IPS-15b (cell line): Measurements from ENCODE around the gene SLC35F3.
"Not testable (repeated sequence)": the region's sequence is repeated elsewhere in the genome, so short reads cannot be mapped to it uniquely, and the experiment has no call there.

Experiments
- H3K27me3 ChIP-seq: one replicate; pipeline ENCODE4 v1.6.1; 2013; ENCODE audit warnings: low read length; ENCODE audit not compliant: control insufficient read depth, insufficient read depth
- H3K36me3 ChIP-seq: one replicate; pipeline ENCODE4 v1.6.1; 2013; ENCODE audit warnings: low read length; ENCODE audit not compliant: control insufficient read depth, insufficient read depth
- H3K4me1 ChIP-seq: one replicate; pipeline ENCODE4 v1.6.1; 2013; ENCODE audit warnings: mild to moderate bottlenecking, low read length; ENCODE audit not compliant: control insufficient read depth, insufficient read depth
- H3K4me3 ChIP-seq: one replicate; pipeline ENCODE4 v1.5.1; 2013; ENCODE audit warnings: low read depth, low read length
- H3K9ac ChIP-seq: one replicate; pipeline ENCODE4 v1.6.1; 2013; ENCODE audit warnings: low read depth, mild to moderate bottlenecking, low read length
- H3K9me3 ChIP-seq: one replicate; pipeline ENCODE4 v1.6.1; 2013; ENCODE audit warnings: mild to moderate bottlenecking, low read length; ENCODE audit not compliant: control insufficient read depth, insufficient read depth

SLC35F3 gene

DNA sequence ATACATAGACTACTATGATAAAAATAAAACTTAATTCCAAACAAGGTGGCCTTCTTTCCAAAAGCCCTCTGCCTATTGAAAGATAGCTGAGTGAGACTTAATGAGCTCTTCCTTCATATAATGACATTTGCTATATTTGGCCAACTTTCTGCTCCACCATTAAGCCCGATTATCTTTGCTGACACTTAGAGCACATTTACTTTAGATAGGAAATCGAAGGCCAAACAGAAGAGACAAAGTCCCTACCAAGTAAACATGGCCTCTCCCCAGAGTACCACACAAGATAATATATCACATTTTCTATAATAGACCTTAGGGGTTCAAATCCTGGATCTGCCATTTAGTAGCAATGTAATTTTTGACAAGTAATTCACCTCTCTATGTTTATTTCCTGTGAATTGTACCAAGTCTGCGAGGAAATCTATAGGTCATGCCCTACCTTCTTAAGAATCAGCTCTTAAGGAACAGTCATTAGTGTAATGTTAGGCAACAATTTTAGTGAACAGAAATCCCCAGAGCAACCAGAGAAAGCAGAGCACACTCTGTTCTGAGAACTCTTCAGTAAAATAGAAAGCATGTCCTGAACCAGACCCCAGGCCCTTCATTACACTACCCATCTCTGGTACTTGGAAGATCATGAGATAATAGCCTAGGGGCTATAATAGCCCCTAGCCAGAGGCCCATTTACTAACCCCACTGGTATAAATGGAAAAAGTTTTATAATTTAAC is 451.5 kb downstream of the SLC35F3 start:
- Histone ChIP-seq H3K36me3 (no peaks in the 10 kb centered on the region), H3K4me3 (no peak overlapping the region), H3K27me3 (no peaks in the 10 kb centered on the region), H3K4me1 (no peaks in the 10 kb centered on the region), H3K9ac (no peak overlapping the region), H3K9me3 (no peaks in the 10 kb centered on the region)

DNA sequence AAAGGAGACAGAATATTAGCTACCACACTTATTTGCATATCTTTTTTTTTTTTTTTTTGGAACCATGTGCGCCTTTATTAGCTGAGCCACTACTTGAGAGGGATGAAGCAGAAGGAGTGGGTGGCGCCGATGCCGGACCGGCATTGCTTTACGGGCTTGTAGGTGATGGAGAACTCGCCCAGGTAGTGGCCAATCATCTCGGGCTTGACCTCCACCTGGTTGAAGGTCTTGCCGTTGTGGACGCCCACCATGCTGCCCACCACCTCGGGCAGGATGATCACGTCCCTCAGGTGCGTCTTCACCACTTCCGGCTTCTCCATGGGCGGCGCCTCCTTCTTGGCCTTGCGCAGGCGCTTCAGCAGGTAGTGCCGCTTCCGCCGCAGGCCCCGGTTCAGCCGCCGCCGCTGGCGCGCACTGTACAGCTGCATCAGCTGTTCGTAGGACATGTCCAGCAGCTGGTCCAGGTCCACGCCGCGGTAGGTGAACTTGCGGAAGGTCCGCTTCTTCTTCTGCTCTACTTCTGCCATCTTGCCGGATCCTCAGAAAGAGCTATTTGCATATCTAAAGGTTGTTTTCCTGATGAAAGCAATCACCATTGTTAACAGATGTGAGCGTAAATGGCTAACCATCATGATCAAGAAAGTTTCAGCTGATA is 452.3 kb downstream of the SLC35F3 start:
- H3K9ac ChIP-seq, H3K9me3 ChIP-seq, H3K27me3 ChIP-seq, H3K36me3 ChIP-seq, H3K4me3 ChIP-seq, H3K4me1 ChIP-seq: not testable (repeated sequence)

DNA sequence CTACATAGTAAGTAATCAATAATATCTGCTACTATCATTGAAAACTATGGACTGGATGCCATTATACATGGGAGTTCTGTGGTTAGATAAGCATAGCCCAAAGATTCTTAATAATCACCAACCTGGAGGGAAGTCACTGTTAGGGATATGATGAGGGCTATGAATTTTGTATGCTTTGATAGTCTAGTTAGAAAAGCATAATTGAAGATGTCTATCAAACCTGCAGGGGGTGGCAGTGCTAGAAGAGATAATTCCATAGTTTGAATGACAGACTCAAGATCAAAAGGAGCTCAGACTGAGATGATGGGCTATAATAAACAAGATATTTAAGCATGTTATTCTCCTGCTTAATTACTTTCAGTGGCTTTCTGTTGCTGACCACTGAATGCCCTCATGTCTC is 453.4 kb downstream of the SLC35F3 start:
- Histone ChIP-seq H3K4me3 (no peak overlapping the region), H3K27me3 (no peaks in the 10 kb centered on the region), H3K9me3 (no peaks in the 10 kb centered on the region), H3K4me1 (no peaks in the 10 kb centered on the region), H3K36me3 (no peaks in the 10 kb centered on the region), H3K9ac (no peak overlapping the region)

DNA sequence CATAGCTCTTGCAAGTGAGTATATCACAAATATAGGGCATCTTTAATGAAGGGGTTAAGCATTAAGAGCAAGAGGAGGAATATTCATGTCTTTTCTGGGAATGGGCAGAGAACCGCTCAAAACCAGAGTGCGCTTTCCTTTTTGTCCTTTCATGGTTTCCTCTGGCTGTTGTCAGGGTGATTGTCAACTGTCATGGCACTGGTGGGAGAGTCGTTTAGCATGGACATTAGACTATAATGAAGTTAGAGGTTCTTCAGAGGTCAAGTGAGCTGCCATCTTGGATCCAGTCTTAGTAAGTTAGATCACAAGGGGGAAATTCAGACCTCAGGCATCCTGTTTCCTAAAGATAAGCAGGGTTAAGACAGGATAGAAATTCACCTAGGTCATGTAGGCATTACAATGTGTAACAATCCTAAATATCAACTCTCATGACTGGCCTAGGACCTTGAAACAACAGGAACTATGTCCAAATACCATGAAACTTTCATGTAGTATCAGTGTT is 456.7 kb downstream of the SLC35F3 start:
- no peaks in the 10 kb centered on the region for H3K9me3 ChIP-seq
- H3K4me3 ChIP-seq = no peak overlapping the region
- no peaks in the 10 kb centered on the region for H3K36me3 ChIP-seq
- no peaks in the 10 kb centered on the region for H3K4me1 ChIP-seq
- H3K9ac ChIP-seq = no peak overlapping the region
- H3K27me3 ChIP-seq = no peaks in the 10 kb centered on the region

DNA sequence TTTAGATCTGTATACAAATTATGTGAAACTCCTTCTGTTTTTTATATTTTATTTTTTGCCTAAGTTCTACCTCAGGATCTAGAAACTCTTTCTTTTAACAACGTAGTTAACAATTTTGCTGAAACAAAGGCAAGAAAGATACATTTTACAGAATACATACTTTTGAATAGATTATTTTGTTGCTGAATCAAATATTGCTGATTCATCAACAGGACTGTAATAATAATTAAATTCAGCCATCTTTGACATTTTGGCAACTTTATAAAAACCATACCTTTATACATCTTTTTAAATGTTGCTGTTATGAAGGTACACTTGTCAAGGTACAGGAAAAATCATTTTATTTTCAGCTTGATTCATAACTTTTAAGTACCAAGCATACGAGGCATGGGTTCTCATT is 458.1 kb downstream of the SLC35F3 start:
- H3K9me3 ChIP-seq = no peaks in the 10 kb centered on the region
- H3K4me1 ChIP-seq = no peaks in the 10 kb centered on the region
- no peak overlapping the region for H3K9ac ChIP-seq
- H3K36me3 ChIP-seq = no peaks in the 10 kb centered on the region
- H3K4me3 ChIP-seq = no peak overlapping the region
- H3K27me3 ChIP-seq = no peaks in the 10 kb centered on the region

DNA sequence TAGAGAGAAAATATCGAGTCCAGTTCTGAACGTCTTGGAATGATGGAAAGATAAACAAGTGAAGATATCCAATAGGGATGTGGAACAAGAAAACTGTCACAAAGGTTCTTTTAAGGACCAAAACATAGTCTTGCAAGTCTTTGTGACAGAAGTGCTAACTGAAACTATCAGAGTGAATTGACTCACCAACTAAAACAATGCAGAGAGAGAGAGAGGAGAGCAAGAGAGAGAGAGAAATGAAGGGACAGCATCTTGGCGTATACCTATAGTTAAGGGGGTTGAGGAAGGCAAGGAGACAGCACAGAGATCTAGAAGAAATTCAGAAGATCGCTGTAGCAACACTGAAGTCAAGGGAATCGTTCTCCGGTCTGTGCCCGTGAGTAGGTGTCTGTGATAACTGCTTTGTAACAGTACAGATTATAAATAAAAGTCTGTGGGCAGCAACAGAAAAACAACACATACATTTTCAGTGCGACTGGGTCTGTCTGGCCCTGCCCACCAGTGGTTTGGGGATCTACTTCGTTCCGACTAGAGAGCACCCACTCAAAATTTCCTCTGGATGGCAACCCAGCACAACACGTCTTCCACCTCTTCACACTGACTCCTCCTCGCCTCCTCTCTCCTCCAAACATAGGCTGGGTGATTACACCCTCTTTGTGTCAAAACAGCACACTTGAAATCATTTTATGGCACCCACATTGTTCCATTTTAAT is 464.0 kb downstream of the SLC35F3 start:
- Histone ChIP-seq H3K4me3 (no peak overlapping the region), H3K36me3 (no peaks in the 10 kb centered on the region), H3K9ac (no peak overlapping the region), H3K4me1 (no peaks in the 10 kb centered on the region), H3K27me3 (no peaks in the 10 kb centered on the region), H3K9me3 (no peaks in the 10 kb centered on the region)

DNA sequence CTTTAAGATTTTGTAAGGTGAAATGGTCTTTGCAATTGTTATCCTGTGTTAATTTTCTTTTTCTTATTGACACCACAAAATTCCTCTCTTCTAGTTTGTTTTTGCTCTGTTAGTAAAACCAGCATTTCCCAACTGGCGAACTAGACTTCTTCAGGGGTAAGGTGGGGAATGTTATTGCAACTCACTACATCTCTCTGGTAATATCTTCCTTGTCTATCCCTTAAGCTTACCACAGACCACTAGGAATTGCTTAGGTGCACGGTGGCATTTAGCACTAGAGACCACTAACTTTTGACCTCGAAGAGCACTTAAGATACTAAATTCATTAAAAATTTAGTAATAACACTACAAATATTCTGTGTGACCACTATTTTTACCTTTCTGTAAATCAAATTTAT is 464.6 kb downstream of the SLC35F3 start:
- no peak overlapping the region for H3K4me3 ChIP-seq
- H3K9me3 ChIP-seq = no peaks in the 10 kb centered on the region
- no peaks in the 10 kb centered on the region for H3K27me3 ChIP-seq
- H3K4me1 ChIP-seq = no peaks in the 10 kb centered on the region
- H3K9ac ChIP-seq = no peak overlapping the region
- H3K36me3 ChIP-seq = no peaks in the 10 kb centered on the region

DNA sequence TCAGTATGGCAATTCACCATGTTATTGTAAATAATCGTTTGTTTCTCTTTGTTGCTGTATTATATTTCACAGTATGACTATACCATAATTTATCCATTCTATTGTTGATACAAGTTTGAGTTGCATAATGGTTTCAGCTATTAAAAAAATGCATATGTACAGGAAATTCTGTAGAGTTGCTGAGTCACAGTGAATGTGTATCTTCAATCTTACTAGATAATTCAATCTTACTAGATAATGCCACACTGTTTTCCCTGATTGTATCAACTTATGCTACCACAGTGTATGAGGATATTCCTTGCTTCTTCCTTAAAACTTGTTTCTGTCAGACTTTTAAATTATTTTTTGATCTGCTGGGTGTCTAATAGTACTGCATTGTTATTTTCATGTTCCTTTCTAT is 465.3 kb downstream of the SLC35F3 start:
- Histone ChIP-seq H3K4me1 (no peaks in the 10 kb centered on the region), H3K4me3 (no peak overlapping the region), H3K27me3 (no peaks in the 10 kb centered on the region), H3K36me3 (no peaks in the 10 kb centered on the region), H3K9me3 (no peaks in the 10 kb centered on the region), H3K9ac (no peak overlapping the region)

DNA sequence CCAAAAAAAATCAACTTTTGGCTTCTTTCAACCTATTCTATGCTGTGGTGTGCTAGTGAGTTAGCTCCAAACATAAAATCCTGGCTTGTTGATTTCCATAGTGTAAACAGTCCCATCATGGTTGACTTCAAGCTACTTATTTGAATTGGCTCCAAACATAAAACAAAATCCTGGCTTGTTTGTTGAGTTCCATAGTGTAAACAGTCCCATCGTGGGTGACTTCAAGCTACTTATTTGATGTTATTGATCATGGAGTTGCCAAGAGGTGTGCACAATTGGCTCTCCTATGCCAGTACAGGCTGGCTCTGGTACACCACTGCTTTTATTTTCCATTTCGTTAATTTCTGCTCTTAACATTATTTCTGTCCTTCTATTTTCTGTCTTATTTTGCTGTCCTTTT is 466.9 kb downstream of the SLC35F3 start:
- no peaks in the 10 kb centered on the region for H3K4me1 ChIP-seq
- H3K9me3 ChIP-seq = no peaks in the 10 kb centered on the region
- no peak overlapping the region for H3K4me3 ChIP-seq
- H3K27me3 ChIP-seq = no peaks in the 10 kb centered on the region
- H3K9ac ChIP-seq = no peak overlapping the region
- H3K36me3 ChIP-seq = no peaks in the 10 kb centered on the region

DNA sequence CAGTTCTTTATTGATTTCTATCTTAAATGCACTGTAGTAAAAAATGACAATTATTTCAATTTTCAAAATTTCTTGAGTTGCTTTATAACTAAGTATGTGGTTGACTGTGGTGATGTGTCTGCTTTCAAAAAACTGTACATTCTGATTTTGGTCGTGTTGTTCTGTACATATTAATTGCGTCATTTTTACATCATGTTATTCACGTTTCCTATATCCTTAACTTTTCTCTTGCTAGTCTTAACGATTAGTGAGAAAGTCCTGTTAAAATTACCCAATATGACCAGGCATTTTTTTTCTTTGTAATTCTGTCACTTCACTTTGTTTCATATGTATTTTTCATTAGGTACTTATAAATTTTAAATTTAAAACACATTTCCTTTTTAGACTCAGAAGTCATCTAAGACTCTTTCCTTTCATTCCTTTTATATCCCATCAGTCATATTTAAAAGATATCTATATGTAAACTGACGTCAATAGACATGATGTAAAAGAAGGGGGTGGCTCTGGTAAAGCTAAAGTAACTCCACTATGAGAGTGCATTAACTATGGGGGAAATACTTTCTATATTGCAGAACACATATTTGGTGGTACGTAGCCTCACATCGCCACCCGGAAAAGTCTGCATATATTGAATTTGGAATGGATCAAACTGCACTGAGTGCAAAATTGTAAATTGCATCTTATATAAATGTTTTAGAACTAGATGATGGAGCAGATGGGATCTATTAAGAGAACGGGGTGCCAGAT is 467.7 kb downstream of the SLC35F3 start:
- Histone ChIP-seq H3K9me3 (no peaks in the 10 kb centered on the region), H3K36me3 (no peaks in the 10 kb centered on the region), H3K4me1 (no peaks in the 10 kb centered on the region), H3K9ac (no peak overlapping the region), H3K27me3 (no peaks in the 10 kb centered on the region), H3K4me3 (peak overlapping the region; percentile 63)

DNA sequence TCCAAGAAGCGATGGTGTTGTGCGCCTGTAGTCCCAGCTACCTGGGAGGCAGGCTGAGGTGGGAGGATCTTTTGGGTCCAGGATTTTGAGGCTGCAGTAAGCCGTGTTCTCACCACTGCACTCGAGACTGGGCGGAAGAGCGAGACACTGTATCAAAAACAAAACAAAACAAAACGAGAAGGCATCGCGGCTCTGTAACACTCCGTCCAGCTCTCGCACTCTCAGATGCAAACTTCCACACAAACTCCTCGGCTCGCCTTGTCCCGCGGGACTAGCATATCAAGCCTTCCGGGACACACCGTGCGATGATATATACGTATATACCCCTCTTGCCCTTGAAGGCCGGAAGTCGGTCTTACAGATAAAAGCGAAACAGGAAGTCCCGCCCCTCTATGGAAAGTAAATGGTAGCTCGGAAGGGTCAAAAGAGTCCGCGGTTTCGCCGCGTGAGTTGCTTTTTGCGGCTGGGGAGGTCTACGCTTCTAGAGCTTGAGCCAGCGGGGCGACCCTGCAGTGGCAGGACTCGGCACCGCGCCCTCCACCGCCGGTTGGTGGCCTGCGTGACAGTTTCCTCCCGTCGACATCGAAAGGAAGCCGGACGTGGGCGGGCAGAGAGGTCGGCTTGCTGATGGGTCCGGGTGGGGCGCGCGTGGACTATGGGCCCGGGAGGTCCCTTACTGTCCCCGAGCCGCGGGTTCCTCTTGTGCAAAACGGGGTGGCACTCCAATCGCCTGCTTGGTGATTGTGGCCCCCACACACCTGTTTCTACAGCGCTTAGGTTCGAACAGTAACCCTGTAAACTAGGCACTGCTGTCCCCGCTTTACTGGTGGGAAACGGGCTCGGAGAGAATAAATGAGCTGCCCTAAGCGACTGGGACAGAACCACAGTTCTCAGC is 468.8 kb downstream of the SLC35F3 start, which contains the start of gene COA6:
Gene COA6, plus strand, starts transcription at position 393 of the 895 bp plus-strand sequence. Its CDS starts 11 bp downstream, at position 404.
- H3K9me3 ChIP-seq = no peaks in the 10 kb centered on the region
- H3K9ac ChIP-seq = peak within 1 kb of the TSS; percentile 71
- H3K4me3 ChIP-seq = peak within 1 kb of the TSS; percentile 63
- no peaks in the 10 kb centered on the region for H3K36me3 ChIP-seq
- no peaks in the 10 kb centered on the region for H3K4me1 ChIP-seq
- H3K27me3 ChIP-seq = no peaks in the 10 kb centered on the region
